SK-N-MC (cell line): Measurements from ENCODE around the gene ATG10.
"Not testable (repeated sequence)": the region's sequence is repeated elsewhere in the genome, so short reads cannot be mapped to it uniquely, and the experiment has no call there.

Source experiments
- EZH2 ChIP-seq: fragments of 200-600 bp; sonication (generic); IDR thresholded peaks from one replicate; pipeline ENCODE4 v1.6.1; 2017; ENCODE audit warnings: antibody characterized with exemption
- POLR2AphosphoS5 ChIP-seq: IDR thresholded peaks from 2 replicates; pipeline ENCODE4 v1.6.1; 2012; ENCODE audit warnings: mild to moderate bottlenecking, low read depth, low read length, borderline replicate concordance

DNA sequence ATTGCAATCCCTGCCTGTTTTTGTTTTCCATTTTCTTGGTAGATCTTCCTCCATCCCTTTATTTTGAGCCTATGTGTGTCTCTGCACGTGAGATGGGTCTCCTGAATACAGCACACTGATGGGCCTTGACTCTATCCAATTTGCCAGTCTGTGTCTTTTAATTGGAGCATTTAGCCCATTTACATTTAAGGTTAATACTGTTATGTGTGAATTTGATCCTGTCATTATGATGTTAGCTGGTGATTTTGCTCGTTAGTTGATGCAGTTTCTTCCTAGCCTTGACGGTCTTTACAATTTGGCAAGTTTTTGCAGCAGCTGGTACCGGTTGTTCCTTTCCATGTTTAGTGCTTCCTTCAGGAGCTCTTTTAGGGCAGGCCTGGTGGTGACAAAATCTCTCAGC, 42.8 kb downstream of the ATG10 start:
- not testable (repeated sequence) for TF ChIP-seq EZH2, POLR2AphosphoS5
